Measurements from ENCODE around the gene DNMT3A.

The DNMT3A gene

GRCh38 chr2:25335971-25336370, 5.8 kb downstream of the DNMT3A start:
- Histone ChIP-seq H3K36me3 (ENCODE audit: control insufficient read depth, insufficient read depth, low read length) (no peaks in the 10 kb centered on the region), H3K9me3 (ENCODE audit: control insufficient read depth, low read length) (no peaks in the 10 kb centered on the region), H3K27ac (ENCODE audit: low read depth, low read length, severe bottlenecking) (no peak overlapping the region), H3K4me3 (ENCODE audit: extremely low read depth, insufficient read depth, low read length, poor library complexity, severe bottlenecking) (no peak overlapping the region), H3K4me1 (ENCODE audit: control insufficient read depth, insufficient read depth, low read length, poor library complexity, severe bottlenecking) (no peaks in the 10 kb centered on the region)
- 69% methylated on average over 3 of the region's 6 CpGs; no CpG with 5 or more reads in 1 of the 2 experiments for WGBS, 2 experiments (ENCODE audit: insufficient coverage in 2 of 2)

GRCh38 chr2:25335204-25335603, 6.5 kb downstream of the DNMT3A start:
- no peaks in the 10 kb centered on the region for H3K9me3 ChIP-seq (ENCODE audit: control insufficient read depth, low read length)

GRCh38 chr2:25334482-25334881, 7.2 kb downstream of the DNMT3A start:
- no peaks in the 10 kb centered on the region for H3K4me1 ChIP-seq (ENCODE audit: control insufficient read depth, insufficient read depth, low read length, poor library complexity, severe bottlenecking)
- no peaks in the 10 kb centered on the region for H3K9me3 ChIP-seq (ENCODE audit: control insufficient read depth, low read length)
- no peak overlapping the region for H3K27ac ChIP-seq (ENCODE audit: low read depth, low read length, severe bottlenecking)
- WGBS, 2 experiments (ENCODE audit: insufficient coverage in 2 of 2): 91 to 95% methylated on average over 6 to 8 of the region's 8 CpGs
- no peaks in the 10 kb centered on the region for H3K36me3 ChIP-seq (ENCODE audit: control insufficient read depth, insufficient read depth, low read length)
- H3K4me3 ChIP-seq (ENCODE audit: extremely low read depth, insufficient read depth, low read length, poor library complexity, severe bottlenecking): no peak overlapping the region

More at GRCh38 chr2:25335204-25335603, 6.5 kb downstream of the DNMT3A start:
- Histone ChIP-seq H3K4me3 (ENCODE audit: extremely low read depth, insufficient read depth, low read length, poor library complexity, severe bottlenecking) (no peak overlapping the region), H3K4me1 (ENCODE audit: control insufficient read depth, insufficient read depth, low read length, poor library complexity, severe bottlenecking) (no peaks in the 10 kb centered on the region), H3K27ac (ENCODE audit: low read depth, low read length, severe bottlenecking) (no peak overlapping the region), H3K36me3 (ENCODE audit: control insufficient read depth, insufficient read depth, low read length) (no peaks in the 10 kb centered on the region)
- WGBS, 2 experiments (ENCODE audit: insufficient coverage in 2 of 2): 68 to 79% methylated on average over 2 to 7 of the region's 8 CpGs

- H3K4me3 ChIP-seq (ENCODE audit: extremely low read depth, insufficient read depth, low read length, poor library complexity, severe bottlenecking): no peak overlapping the region
- no peaks in the 10 kb centered on the region for H3K9me3 ChIP-seq (ENCODE audit: control insufficient read depth, low read length)
- H3K27ac ChIP-seq (ENCODE audit: low read depth, low read length, severe bottlenecking): no peak overlapping the region
- H3K36me3 ChIP-seq (ENCODE audit: control insufficient read depth, insufficient read depth, low read length): no peaks in the 10 kb centered on the region
- WGBS, 2 experiments (ENCODE audit: insufficient coverage in 2 of 2): 85 to 93% methylated on average over 2 to 3 of the region's 4 CpGs
- no peaks in the 10 kb centered on the region for H3K4me1 ChIP-seq (ENCODE audit: control insufficient read depth, insufficient read depth, low read length, poor library complexity, severe bottlenecking)
Measured at GRCh38 chr2:25333981-25334380, 7.7 kb downstream of the DNMT3A start.

GRCh38 chr2:25332571-25332970, 9.2 kb downstream of the DNMT3A start:
- Histone ChIP-seq H3K4me3 (ENCODE audit: extremely low read depth, insufficient read depth, low read length, poor library complexity, severe bottlenecking) (no peak overlapping the region), H3K36me3 (ENCODE audit: control insufficient read depth, insufficient read depth, low read length) (no peaks in the 10 kb centered on the region), H3K4me1 (ENCODE audit: control insufficient read depth, insufficient read depth, low read length, poor library complexity, severe bottlenecking) (no peaks in the 10 kb centered on the region), H3K27ac (ENCODE audit: low read depth, low read length, severe bottlenecking) (no peak overlapping the region), H3K9me3 (ENCODE audit: control insufficient read depth, low read length) (no peaks in the 10 kb centered on the region)
- WGBS, 2 experiments (ENCODE audit: insufficient coverage in 2 of 2): 86 to 90% methylated on average over 9 of the region's 9 CpGs

- Histone ChIP-seq H3K4me1 (ENCODE audit: control insufficient read depth, insufficient read depth, low read length, poor library complexity, severe bottlenecking) (no peaks in the 10 kb centered on the region), H3K9me3 (ENCODE audit: control insufficient read depth, low read length) (peaks cover 5% of the 10 kb centered on the region), H3K36me3 (ENCODE audit: control insufficient read depth, insufficient read depth, low read length) (peaks cover 1% of the 10 kb centered on the region), H3K4me3 (ENCODE audit: extremely low read depth, insufficient read depth, low read length, poor library complexity, severe bottlenecking) (no peak overlapping the region), H3K27ac (ENCODE audit: low read depth, low read length, severe bottlenecking) (no peak overlapping the region)
- 89 to 90% methylated on average over 16 to 21 of the region's 23 CpGs for WGBS, 2 experiments (ENCODE audit: insufficient coverage in 2 of 2)
Measured at GRCh38 chr2:25331686-25332365, 9.9 kb downstream of the DNMT3A start.

- H3K36me3 ChIP-seq (ENCODE audit: control insufficient read depth, insufficient read depth, low read length): peaks cover 5% of the 10 kb centered on the region
- no peaks in the 10 kb centered on the region for H3K4me1 ChIP-seq (ENCODE audit: control insufficient read depth, insufficient read depth, low read length, poor library complexity, severe bottlenecking)
- no peak overlapping the region for H3K27ac ChIP-seq (ENCODE audit: low read depth, low read length, severe bottlenecking)
- WGBS, 2 experiments (ENCODE audit: insufficient coverage in 2 of 2): 73 to 94% methylated on average over 2 to 3 of the region's 4 CpGs
- H3K4me3 ChIP-seq (ENCODE audit: extremely low read depth, insufficient read depth, low read length, poor library complexity, severe bottlenecking): no peak overlapping the region
- H3K9me3 ChIP-seq (ENCODE audit: control insufficient read depth, low read length): peaks cover 13% of the 10 kb centered on the region
Measured at GRCh38 chr2:25330937-25331336, 10.8 kb downstream of the DNMT3A start.

GRCh38 chr2:25330273-25330672, 11.5 kb downstream of the DNMT3A start:
- WGBS, 2 experiments (ENCODE audit: insufficient coverage in 2 of 2): 92 to 96% methylated on average over 5 to 10 of the region's 10 CpGs
- H3K4me1 ChIP-seq (ENCODE audit: control insufficient read depth, insufficient read depth, low read length, poor library complexity, severe bottlenecking): no peaks in the 10 kb centered on the region
- H3K36me3 ChIP-seq (ENCODE audit: control insufficient read depth, insufficient read depth, low read length): peaks cover 5% of the 10 kb centered on the region
- H3K4me3 ChIP-seq (ENCODE audit: extremely low read depth, insufficient read depth, low read length, poor library complexity, severe bottlenecking): no peak overlapping the region
- H3K27ac ChIP-seq (ENCODE audit: low read depth, low read length, severe bottlenecking): no peak overlapping the region
- H3K9me3 ChIP-seq (ENCODE audit: control insufficient read depth, low read length): peaks cover 13% of the 10 kb centered on the region

GRCh38 chr2:25328152-25329085, 13.3 kb downstream of the DNMT3A start:
- 89 to 93% methylated on average over 16 to 20 of the region's 27 CpGs for WGBS, 2 experiments (ENCODE audit: insufficient coverage in 2 of 2)
- H3K4me3 ChIP-seq (ENCODE audit: extremely low read depth, insufficient read depth, low read length, poor library complexity, severe bottlenecking): no peak overlapping the region
- no peaks in the 10 kb centered on the region for H3K4me1 ChIP-seq (ENCODE audit: control insufficient read depth, insufficient read depth, low read length, poor library complexity, severe bottlenecking)
- no peak overlapping the region for H3K27ac ChIP-seq (ENCODE audit: low read depth, low read length, severe bottlenecking)
- peaks cover 5% of the 10 kb centered on the region for H3K36me3 ChIP-seq (ENCODE audit: control insufficient read depth, insufficient read depth, low read length)
- H3K9me3 ChIP-seq (ENCODE audit: control insufficient read depth, low read length): peaks cover 13% of the 10 kb centered on the region

- Histone ChIP-seq H3K36me3 (ENCODE audit: control insufficient read depth, insufficient read depth, low read length) (peaks cover 5% of the 10 kb centered on the region), H3K27ac (ENCODE audit: low read depth, low read length, severe bottlenecking) (no peak overlapping the region), H3K9me3 (ENCODE audit: control insufficient read depth, low read length) (peaks cover 13% of the 10 kb centered on the region), H3K4me1 (ENCODE audit: control insufficient read depth, insufficient read depth, low read length, poor library complexity, severe bottlenecking) (no peaks in the 10 kb centered on the region), H3K4me3 (ENCODE audit: extremely low read depth, insufficient read depth, low read length, poor library complexity, severe bottlenecking) (no peak overlapping the region)
- WGBS, 2 experiments (ENCODE audit: insufficient coverage in 2 of 2): 88 to 92% methylated on average over 5 of the region's 5 CpGs
Measured at GRCh38 chr2:25326326-25327013, 15.3 kb downstream of the DNMT3A start.

Data from mesodermal cell (in vitro differentiated cells).